K562 (cell line): ENCODE data around the gene FBXO10. TPM values are rescaled to one million over a fixed set of nuclear protein-coding genes. Genes with fewer than 3 reads are reported as not detected.
A peak's percentile ranks its signal among the peaks of the same experiment; 100 is the strongest.

Experiments used
- BMI1 ChIP-seq: fragments of 150-350 bp; IDR thresholded peaks from 2 replicates; pipeline ENCODE4 v1.6.1; 2014; ENCODE audit warnings: low read length
- CEBPG ChIP-seq, 3 experiments: fragments of 200-800 bp in 1 of 3; sonication (Bioruptor generic) in 1 of 3; sonication (generic) in 1 of 3; formaldehyde crosslinking in 1 of 3; IDR thresholded peaks in 2 of 3; conservative IDR thresholded peaks in 1 of 3; 2 replicates each; pipeline versions ENCODE4 v1.6.1 to v1.8.0; 2016 to 2022; ENCODE audit warnings: missing compliant biosample characterization in 2 of 3, missing genetic modification characterization in 2 of 3, mild to moderate bottlenecking in 1 of 3, missing genetic modification reagents in 1 of 3
- EP400 ChIP-seq: fragments of 450-650 bp; IDR thresholded peaks from 2 replicates; pipeline ENCODE4 v1.6.1; 2017; ENCODE audit warnings: antibody characterized with exemption, mild to moderate bottlenecking, moderate library complexity
- GTF2F1 ChIP-seq: IDR thresholded peaks from 2 replicates; pipeline ENCODE4 v1.6.1; 2011; ENCODE audit warnings: low read depth, low read length, improper control_type of control experiment
- HDGF ChIP-seq: fragments of 450-650 bp; IDR thresholded peaks from 2 replicates; pipeline ENCODE4 v1.6.1; 2016
- NFRKB ChIP-seq: fragments of 450-650 bp; IDR thresholded peaks from 2 replicates; pipeline ENCODE4 v1.6.1; 2016; ENCODE audit warnings: low read depth
- NFYB ChIP-seq: IDR thresholded peaks from 2 replicates; pipeline ENCODE4 v1.6.1; 2011; ENCODE audit warnings: mild to moderate bottlenecking, moderate library complexity; ENCODE audit not compliant: insufficient read length; ENCODE audit errors: extremely low read depth
- NR1H2 ChIP-seq: sonication (generic); formaldehyde crosslinking; IDR thresholded peaks from 2 replicates; pipeline ENCODE4 v1.4.0; 2020; ENCODE audit warnings: mild to moderate bottlenecking, missing genetic modification reagents
- RBM39 ChIP-seq: fragments of 200-400 bp; formaldehyde crosslinking; optimal IDR thresholded peaks from 2 replicates; pipeline ENCODE3; 2018; ENCODE audit warnings: low read depth, low read length
- RREB1 ChIP-seq: fragments of 250-450 bp; sonication (Bioruptor Pico); IDR thresholded peaks from 2 replicates; pipeline ENCODE4 v1.4.0; 2020
- SMARCA5 ChIP-seq: fragments of 450-650 bp; IDR thresholded peaks from 2 replicates; pipeline ENCODE4 v1.6.1; 2016
- SREBF2 ChIP-seq: sonication (generic); formaldehyde crosslinking; IDR thresholded peaks from 2 replicates; pipeline ENCODE4 v1.4.0; 2020; ENCODE audit warnings: mild to moderate bottlenecking, missing genetic modification reagents
- ZBTB7A ChIP-seq: IDR thresholded peaks from 2 replicates; pipeline ENCODE4 v1.6.1; 2011; ENCODE audit warnings: low read depth, mild to moderate bottlenecking, low read length, moderate library complexity, borderline replicate concordance; ENCODE audit not compliant: control insufficient read depth
- ZNF146 ChIP-seq: IDR thresholded peaks from one replicate; pipeline ENCODE4 v1.6.1; 2018; ENCODE audit warnings: missing compliant biosample characterization; ENCODE audit not compliant: unreplicated experiment
- ZNF24 ChIP-seq: fragments of 450-650 bp; IDR thresholded peaks from 2 replicates; pipeline ENCODE4 v1.6.1; 2016
- ZNF274 ChIP-seq: IDR thresholded peaks from 2 replicates; pipeline ENCODE4 v1.6.1; 2011; ENCODE audit warnings: low read depth, mild to moderate bottlenecking, low read length, moderate library complexity, borderline replicate concordance
- polyA plus RNA-seq, 8 experiments: library from polyadenylated mRNA; depleted of rRNA in 4 of 8; stranded (reverse) in 5 of 8; unstranded in 3 of 8; fragments of >200 nt; fragmentation: Nextera tagmentation in 2 of 8; fragmentation: Illumina TruSeq in 1 of 8; extraction: Ambion mirVana in 2 of 8; extraction: Trizol in 1 of 8; gene quantifications; 2 replicates each; pipeline versions ENCODE4 v1.2.1 to v1.2.3, GENCODE V29; 2011 to 2014; ENCODE audit warnings: inconsistent platforms in 1 of 8, missing spikeins in 1 of 8
- total RNA-seq, 7 experiments: library from RNA; depleted of rRNA in 6 of 7; stranded (reverse); fragments of >200 nt in 6 of 7; fragmentation: Illumina TruSeq in 2 of 7; extraction: Trizol in 2 of 7; gene quantifications; 2 replicates each; pipeline versions ENCODE4 v1.2.1 to v1.2.3, GENCODE V29; 2011 to 2021; ENCODE audit warnings: low replicate concordance in 1 of 7
- TF ChIP-seq, protein P1 (sequence below): sonication (generic); formaldehyde crosslinking; IDR thresholded peaks from 2 replicates; pipeline ENCODE4 v1.8.1; 2023; ENCODE audit warnings: mild to moderate bottlenecking, missing genetic modification reagents
- TF ChIP-seq, protein P2 (sequence below): fragments of 450-650 bp; formaldehyde crosslinking; IDR thresholded peaks from 2 replicates; pipeline ENCODE4 v1.4.0; 2022; ENCODE audit warnings: missing genetic modification characterization

Gene FBXO10
- total and polyA plus RNA-seq, 9 of the 15 experiments (the other 6 are each of a cell fraction or from before 2014, with no cell fraction given), result 0.84 to 9.9 (median 6.0) TPM

DNA sequence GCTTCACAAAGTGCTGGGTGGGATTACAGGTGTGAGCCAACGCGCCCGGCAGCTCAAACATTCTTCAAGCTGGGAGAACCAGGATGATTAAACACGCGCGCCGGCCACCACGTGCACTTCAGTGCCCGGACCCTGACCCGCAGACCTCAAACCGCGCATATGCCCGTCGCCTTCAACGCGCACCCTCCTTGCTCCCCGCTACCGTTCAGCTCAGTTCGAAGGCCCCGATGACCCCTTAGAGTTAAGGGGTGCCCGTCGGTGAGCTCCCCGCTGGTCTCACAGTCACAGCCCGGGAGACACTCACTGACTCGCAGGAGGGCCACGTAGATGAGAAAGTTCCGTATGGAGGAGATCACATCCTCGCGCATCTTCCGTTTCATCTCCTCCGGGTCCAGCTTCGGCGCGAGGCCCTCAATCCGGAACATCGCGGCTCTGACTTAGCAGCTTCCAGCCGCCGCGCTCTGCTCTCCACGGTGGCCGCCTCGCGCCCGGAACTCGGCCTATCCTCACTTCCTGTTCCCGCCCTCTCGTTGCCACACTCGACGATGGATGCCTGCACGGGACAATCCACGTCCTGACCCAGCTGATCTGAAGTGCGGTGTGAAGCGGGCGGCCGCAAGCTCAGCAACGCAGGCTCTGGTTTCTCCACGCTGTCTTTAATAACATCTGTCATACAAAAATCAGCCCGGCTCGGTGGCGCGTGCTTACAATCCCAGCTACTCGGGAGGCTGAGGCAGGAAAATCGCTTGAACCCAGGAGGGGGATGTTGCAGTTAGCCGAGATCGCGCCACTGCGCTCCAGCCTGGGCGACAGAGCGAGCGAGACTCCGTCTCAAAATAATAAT lies 16.1 kb upstream of the FBXO10 start, which contains the start of gene TOMM5 (continued):
- TF ChIP-seq RREB1 (CRISPR knock-in tag) (0 out of 2 replicates have a peak, but pooled peaks have one; percentile 48), ZNF146 (CRISPR knock-in tag) (peak; percentile 32), ZBTB7A (no peak), NR1H2 (CRISPR knock-in tag) (peak; percentile 27; the same call in 1 of the 2 replicates), EP400 (peak; percentile 99), SMARCA5 (no peak), GTF2F1 (0 out of 2 replicates have a peak, but pooled peaks have one; percentile 39), NFRKB (peak; percentile 86), BMI1 (no peak), CEBPG (CRISPR knock-in tag; IDR thresholded peaks at IDR 0.05) (peak; percentile 89), CEBPG (tag; conservative IDR thresholded peaks at IDR 0.05 in 1 of 2, IDR thresholded peaks at IDR 0.05 in 1 of 2) (peak in 1 of 2 experiments; percentile 90; a peak in 3 of 4 replicates), ZNF24 (peak; percentile 23; the same call in 1 of the 2 replicates), SREBF2 (no peak), ZNF274 (no peak), HDGF (no peak), NFYB (no peak), RBM39 (no peak)
- TF ChIP-seq, protein P1, sequence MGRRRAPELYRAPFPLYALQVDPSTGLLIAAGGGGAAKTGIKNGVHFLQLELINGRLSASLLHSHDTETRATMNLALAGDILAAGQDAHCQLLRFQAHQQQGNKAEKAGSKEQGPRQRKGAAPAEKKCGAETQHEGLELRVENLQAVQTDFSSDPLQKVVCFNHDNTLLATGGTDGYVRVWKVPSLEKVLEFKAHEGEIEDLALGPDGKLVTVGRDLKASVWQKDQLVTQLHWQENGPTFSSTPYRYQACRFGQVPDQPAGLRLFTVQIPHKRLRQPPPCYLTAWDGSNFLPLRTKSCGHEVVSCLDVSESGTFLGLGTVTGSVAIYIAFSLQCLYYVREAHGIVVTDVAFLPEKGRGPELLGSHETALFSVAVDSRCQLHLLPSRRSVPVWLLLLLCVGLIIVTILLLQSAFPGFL (CRISPR knock-in tag), result peak; percentile 54; the same call in 1 of the 2 replicates
- TF ChIP-seq, protein P2, sequence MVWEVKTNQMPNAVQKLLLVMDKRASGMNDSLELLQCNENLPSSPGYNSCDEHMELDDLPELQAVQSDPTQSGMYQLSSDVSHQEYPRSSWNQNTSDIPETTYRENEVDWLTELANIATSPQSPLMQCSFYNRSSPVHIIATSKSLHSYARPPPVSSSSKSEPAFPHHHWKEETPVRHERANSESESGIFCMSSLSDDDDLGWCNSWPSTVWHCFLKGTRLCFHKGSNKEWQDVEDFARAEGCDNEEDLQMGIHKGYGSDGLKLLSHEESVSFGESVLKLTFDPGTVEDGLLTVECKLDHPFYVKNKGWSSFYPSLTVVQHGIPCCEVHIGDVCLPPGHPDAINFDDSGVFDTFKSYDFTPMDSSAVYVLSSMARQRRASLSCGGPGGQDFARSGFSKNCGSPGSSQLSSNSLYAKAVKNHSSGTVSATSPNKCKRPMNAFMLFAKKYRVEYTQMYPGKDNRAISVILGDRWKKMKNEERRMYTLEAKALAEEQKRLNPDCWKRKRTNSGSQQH (CRISPR knock-in tag), result peak; percentile 38; the same call in 1 of the 2 replicates
